Activated naive CD8-positive, alpha-beta T cell (primary cell): ENCODE results near the gene MRGPRX2.

Experiments used
- H3K27ac Mint-ChIP-seq: one replicate; pipeline ENCODE4 v1.8.0; 2021; ENCODE audit warnings: mixed read lengths
- H3K27me3 Mint-ChIP-seq: one replicate; pipeline ENCODE4 v1.8.0; 2021; ENCODE audit warnings: mixed read lengths
- H3K36me3 Mint-ChIP-seq: one replicate; pipeline ENCODE4 v1.8.0; 2021; ENCODE audit warnings: mixed read lengths
- H3K4me1 Mint-ChIP-seq: one replicate; pipeline ENCODE4 v1.8.0; 2021; ENCODE audit warnings: low read depth, mixed read lengths
- H3K4me3 Mint-ChIP-seq: one replicate; pipeline ENCODE4 v1.8.0; 2021; ENCODE audit warnings: mild to moderate bottlenecking, mixed read lengths
- H3K9me3 Mint-ChIP-seq: one replicate; pipeline ENCODE4 v1.8.0; 2021; ENCODE audit warnings: low read depth, mixed read lengths

MRGPRX2 gene

DNA sequence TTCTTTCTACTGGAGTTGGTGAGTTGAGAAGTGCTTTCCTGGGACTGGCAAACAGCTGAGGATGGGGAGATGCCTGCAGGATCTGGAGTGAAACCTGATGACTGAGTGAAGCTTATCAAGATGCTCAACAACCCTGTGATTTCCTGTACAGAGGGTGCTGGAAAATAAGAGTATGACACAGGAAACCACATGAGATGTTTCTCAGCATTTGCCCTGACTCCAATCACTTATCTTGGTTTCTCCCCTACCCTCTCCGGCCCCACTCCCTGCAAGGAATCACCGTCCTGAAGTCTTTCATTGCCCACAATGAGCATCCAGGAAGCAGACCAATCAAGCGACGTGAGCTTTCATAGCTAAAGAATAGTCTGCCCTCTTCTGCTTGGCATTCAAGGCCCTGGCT lies at the start of gene MRGPRX2:
MRGPRX2 (minus strand) TSS at position 89 of the 400 bp plus-strand sequence. CDS start 4,315 bp downstream, outside the sequence.
- Mint-ChIP-seq H3K36me3 (no peaks in the 10 kb centered on the region), H3K4me3 (no peak within 1 kb of the TSS), H3K4me1 (peaks cover 19% of the 10 kb centered on the region), H3K9me3 (no peaks in the 10 kb centered on the region), H3K27ac (no peak within 1 kb of the TSS), H3K27me3 (peaks cover 4% of the 10 kb centered on the region)

DNA sequence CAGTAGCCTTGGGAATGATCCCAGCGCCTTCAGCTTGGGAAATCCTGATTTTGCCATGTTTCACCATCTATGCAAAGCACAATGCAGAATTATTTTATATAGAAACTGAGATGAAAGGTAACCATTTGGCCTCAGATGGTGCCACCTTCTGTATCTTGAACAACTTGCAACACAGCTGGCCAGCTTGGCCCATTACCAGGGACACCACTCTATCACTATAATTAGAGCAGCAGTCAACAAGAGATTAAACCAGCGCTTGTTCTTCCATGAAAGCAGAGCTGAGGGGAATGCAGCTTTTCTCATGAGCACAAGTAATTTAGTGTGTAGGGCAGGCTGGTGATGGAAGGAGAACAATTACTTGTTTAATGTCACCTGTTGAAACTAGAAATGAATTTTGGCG lies 49.8 kb upstream of the MRGPRX2 start:
- Mint-ChIP-seq H3K4me3 (no peak overlapping the region), H3K36me3 (no peaks in the 10 kb centered on the region), H3K27ac (no peak overlapping the region), H3K27me3 (peaks cover 6% of the 10 kb centered on the region), H3K4me1 (no peaks in the 10 kb centered on the region), H3K9me3 (no peaks in the 10 kb centered on the region)

DNA sequence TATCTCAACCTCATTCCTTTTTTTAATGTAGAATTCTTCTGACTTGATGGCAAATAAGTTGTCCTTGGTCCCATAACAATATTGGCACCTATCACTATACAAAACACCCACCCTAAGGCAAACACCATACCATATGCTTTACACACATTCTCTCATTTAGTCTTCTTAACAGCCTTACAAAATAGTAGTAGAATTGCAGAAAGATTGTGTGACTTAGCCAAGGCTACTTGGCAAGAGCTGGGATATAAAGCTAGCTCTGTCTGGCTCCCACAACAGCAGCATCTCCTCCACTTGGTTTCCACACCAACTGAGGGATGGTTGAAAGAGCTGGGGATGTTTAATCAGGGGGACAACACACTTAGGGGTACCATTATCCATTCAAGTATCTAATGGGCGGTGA lies 46.6 kb upstream of the MRGPRX2 start:
- Mint-ChIP-seq H3K9me3 (no peaks in the 10 kb centered on the region), H3K27ac (no peak overlapping the region), H3K4me1 (no peaks in the 10 kb centered on the region), H3K27me3 (peaks cover 9% of the 10 kb centered on the region), H3K4me3 (no peak overlapping the region), H3K36me3 (no peaks in the 10 kb centered on the region)

DNA sequence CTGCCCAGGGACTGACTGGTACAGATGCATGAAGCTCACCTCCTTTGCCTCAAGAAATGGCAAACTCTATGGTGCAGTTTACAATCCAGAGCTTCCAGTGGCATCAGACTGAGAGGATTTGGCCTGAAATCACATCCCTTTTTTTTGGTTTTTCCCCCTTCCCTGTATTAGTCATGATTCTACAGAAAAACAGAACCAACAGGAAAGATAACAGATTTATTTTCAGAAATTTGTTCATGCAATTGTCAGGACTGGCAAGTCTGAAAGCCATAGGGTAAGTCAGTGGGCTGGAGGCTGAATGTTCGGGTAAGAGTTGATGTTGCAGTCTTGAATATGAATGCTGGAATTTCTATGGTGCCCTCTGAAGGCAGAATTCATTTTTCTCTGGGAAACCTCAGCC lies 44.5 kb upstream of the MRGPRX2 start:
- H3K9me3 Mint-ChIP-seq = no peaks in the 10 kb centered on the region
- H3K27me3 Mint-ChIP-seq = peaks cover 9% of the 10 kb centered on the region
- H3K4me3 Mint-ChIP-seq = no peak overlapping the region
- no peaks in the 10 kb centered on the region for H3K4me1 Mint-ChIP-seq
- H3K36me3 Mint-ChIP-seq = peaks cover 3% of the 10 kb centered on the region
- no peak overlapping the region for H3K27ac Mint-ChIP-seq

DNA sequence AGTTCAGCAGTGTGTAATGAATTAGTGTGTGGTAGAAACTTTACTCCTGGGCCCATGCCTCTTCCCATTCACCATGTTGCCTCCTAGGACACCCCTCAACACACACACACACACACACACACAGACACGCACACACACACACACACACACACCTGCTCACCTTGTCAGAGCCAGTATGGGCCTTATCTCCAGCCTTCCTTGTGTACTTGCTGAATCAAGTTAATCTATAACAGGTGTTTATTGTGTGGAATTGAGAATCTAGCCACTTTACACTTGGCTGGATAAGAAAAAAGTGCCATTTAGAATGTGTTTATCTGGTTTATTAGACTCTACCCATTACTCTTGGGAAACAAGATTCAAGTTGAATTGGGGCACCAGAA lies 42.0 kb upstream of the MRGPRX2 start:
- Mint-ChIP-seq H3K27ac (no peak overlapping the region), H3K4me1 (no peaks in the 10 kb centered on the region), H3K9me3 (no peaks in the 10 kb centered on the region), H3K36me3 (peaks cover 3% of the 10 kb centered on the region), H3K27me3 (peaks cover 6% of the 10 kb centered on the region), H3K4me3 (no peak overlapping the region)

DNA sequence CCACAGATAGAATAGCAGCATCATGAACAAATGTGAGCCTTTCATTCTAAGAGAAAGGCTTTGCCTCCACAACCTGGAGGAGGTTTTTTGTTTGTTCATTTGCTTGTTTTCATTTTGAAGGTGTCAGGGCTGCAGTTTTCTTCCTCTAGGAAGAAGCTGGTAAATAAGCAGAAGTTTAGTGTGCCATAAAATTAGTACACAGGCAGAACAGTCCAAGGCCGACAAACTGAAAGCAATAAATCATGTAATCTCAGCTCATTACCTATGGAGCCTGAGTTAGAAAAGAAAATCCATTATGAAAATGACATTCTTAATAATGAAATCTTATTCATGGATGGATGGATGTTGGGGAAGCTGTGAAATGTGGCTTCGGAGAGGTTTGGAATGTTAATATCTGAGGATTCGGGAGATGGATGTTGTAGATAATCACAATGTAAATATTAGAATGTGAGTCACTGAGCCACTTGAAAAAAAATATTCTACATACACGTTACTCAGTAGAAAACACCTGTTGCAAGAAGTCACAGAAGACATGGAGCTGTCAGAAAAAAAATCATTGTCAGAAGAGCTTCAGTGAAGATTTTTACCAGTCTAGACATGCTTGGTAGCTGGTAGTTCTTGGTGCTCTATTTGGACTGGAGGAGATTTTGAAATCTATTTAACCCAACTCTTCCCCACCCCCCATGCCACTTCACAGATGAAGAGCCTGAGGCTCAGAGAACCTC lies 41.4 kb upstream of the MRGPRX2 start:
- H3K36me3 Mint-ChIP-seq = peaks cover 3% of the 10 kb centered on the region
- no peak overlapping the region for H3K4me3 Mint-ChIP-seq
- no peaks in the 10 kb centered on the region for H3K4me1 Mint-ChIP-seq
- H3K9me3 Mint-ChIP-seq = no peaks in the 10 kb centered on the region
- H3K27ac Mint-ChIP-seq = no peak overlapping the region
- H3K27me3 Mint-ChIP-seq = peaks cover 7% of the 10 kb centered on the region

DNA sequence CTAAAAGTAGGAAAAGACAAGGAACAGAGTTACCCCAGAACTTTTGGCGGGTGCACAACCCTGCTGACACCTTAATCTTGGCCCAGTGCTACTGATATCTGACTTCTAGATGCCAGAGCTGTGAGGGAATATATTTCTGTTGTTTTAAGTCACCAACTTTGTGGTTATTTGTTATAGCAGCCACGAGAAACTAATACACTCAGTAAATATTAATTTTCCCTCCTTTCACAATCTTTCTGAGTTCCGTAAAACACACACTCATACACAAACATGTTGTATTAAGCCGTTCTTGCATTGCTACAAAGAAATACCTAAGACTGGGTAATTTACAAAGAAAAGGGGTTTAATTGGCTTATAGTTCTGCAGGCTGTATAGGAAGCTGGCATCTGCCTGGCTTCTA lies 40.4 kb upstream of the MRGPRX2 start:
- Mint-ChIP-seq H3K9me3 (no peaks in the 10 kb centered on the region), H3K4me1 (no peaks in the 10 kb centered on the region), H3K4me3 (no peak overlapping the region), H3K27ac (no peak overlapping the region), H3K36me3 (peaks cover 3% of the 10 kb centered on the region), H3K27me3 (peaks cover 7% of the 10 kb centered on the region)

DNA sequence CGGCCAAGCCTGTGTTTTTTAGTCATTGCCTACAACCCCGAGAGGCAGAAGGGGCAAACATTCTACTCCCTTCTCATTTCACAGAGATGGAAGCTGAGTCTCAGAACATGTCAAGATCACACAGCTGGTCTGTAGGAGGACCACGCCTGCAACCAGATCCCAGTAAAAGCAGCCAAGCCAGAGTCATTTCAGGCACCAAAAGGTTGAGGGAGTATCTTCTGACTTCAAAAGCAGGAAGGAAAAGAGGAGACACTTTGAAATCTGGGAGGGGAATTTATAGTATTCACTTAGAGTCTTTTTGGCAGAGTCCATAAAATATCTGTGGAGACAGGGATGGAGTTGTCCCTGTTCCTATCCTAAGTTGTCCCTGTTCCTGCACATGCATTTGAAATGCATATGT lies 38.6 kb upstream of the MRGPRX2 start:
- H3K27me3 Mint-ChIP-seq = peaks cover 7% of the 10 kb centered on the region
- H3K36me3 Mint-ChIP-seq = peaks cover 3% of the 10 kb centered on the region
- no peak overlapping the region for H3K27ac Mint-ChIP-seq

DNA sequence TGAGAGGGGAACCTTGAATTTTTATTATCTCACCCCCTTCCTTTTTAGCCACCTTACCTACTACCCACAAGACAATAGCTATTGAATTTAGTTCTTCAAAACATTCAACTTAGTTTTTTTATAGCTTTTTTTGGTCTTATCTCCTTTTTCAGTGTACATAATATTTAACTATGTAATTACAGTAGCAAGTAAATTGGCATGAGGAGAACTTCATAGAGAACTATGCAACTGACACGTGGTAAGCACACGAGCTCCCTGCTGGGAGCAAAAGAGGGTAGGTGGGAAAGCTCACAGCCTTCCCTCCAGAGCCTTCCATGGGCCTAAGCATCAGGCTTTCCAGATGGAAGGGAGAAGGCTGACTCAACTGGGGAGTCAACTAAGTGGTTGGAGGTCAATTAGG lies 34.3 kb upstream of the MRGPRX2 start:
- Mint-ChIP-seq H3K36me3 (no peaks in the 10 kb centered on the region), H3K4me1 (no peaks in the 10 kb centered on the region)

More for the DNA sequence above, 38.6 kb upstream of the MRGPRX2 start:
- Mint-ChIP-seq H3K4me3 (no peak overlapping the region), H3K4me1 (no peaks in the 10 kb centered on the region), H3K9me3 (no peaks in the 10 kb centered on the region)

DNA sequence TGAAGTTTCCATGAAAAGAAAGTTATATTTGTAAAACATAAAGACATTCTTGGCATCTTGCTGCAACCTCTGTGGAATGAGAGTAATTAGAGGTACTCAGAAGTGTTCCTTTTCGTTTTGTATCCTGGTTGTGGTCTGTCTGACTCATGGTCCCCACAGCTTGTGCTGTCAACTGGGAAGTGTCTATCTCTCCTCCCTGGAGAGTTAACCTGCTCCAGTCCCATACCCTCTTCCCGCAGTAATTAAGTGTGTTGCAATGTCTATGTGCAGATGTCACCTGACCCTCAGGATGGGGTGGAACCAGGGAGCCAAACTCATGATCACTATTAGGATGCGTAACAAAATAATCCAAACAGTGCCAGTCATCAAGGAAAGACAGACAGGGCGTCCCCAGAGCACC lies 33.5 kb upstream of the MRGPRX2 start:
- Mint-ChIP-seq H3K36me3 (no peaks in the 10 kb centered on the region), H3K4me3 (no peak overlapping the region), H3K4me1 (no peaks in the 10 kb centered on the region), H3K27me3 (peaks cover 14% of the 10 kb centered on the region), H3K27ac (no peak overlapping the region), H3K9me3 (no peaks in the 10 kb centered on the region)

More for the DNA sequence above, 34.3 kb upstream of the MRGPRX2 start:
- Mint-ChIP-seq H3K27me3 (peaks cover 11% of the 10 kb centered on the region), H3K27ac (no peak overlapping the region), H3K9me3 (no peaks in the 10 kb centered on the region), H3K4me3 (no peak overlapping the region)

DNA sequence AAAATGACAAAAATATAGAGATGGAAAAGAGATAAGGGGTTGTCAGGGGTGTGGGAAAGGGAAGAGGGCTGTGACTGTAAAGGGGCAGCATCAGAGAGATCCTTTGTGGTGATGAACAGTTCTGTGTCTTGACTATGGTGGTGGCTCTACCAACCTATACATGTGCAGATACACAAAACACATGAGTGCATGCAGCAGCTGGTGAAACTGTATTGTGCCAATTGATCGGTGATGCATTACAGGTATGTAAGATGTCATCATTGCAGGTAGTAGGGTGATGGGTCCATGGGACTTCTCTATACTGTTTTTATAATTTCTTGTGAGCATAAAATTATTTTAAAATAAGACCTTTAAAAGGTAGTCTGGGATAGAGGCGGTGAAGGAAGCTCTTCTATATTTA lies 32.3 kb upstream of the MRGPRX2 start:
- H3K9me3 Mint-ChIP-seq = no peaks in the 10 kb centered on the region
- H3K27ac Mint-ChIP-seq = no peak overlapping the region
- H3K27me3 Mint-ChIP-seq = peaks cover 14% of the 10 kb centered on the region
- H3K4me1 Mint-ChIP-seq = no peaks in the 10 kb centered on the region
- no peak overlapping the region for H3K4me3 Mint-ChIP-seq
- H3K36me3 Mint-ChIP-seq = no peaks in the 10 kb centered on the region

DNA sequence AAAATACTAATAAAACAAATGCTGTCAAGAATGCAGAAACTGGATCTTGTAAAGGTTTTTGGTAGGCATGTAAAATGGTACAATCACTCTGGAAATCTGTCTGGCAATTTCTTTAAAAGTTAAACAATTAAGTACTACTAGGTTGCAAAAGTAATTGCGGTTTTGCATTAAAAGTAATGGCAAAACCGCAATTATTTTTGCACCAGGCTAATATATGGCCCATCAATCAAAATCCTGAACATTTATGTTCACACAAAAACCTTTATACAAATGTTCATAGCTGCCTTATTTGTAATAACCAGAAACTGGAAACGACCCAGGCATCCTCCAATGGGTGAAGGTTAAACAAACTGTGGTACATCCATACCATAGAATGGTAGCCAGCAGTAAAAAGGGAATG lies 31.8 kb upstream of the MRGPRX2 start:
- H3K9me3 Mint-ChIP-seq = no peaks in the 10 kb centered on the region
- H3K4me3 Mint-ChIP-seq = no peak overlapping the region
- no peaks in the 10 kb centered on the region for H3K4me1 Mint-ChIP-seq
- H3K36me3 Mint-ChIP-seq = no peaks in the 10 kb centered on the region
- peaks cover 14% of the 10 kb centered on the region for H3K27me3 Mint-ChIP-seq
- no peak overlapping the region for H3K27ac Mint-ChIP-seq

DNA sequence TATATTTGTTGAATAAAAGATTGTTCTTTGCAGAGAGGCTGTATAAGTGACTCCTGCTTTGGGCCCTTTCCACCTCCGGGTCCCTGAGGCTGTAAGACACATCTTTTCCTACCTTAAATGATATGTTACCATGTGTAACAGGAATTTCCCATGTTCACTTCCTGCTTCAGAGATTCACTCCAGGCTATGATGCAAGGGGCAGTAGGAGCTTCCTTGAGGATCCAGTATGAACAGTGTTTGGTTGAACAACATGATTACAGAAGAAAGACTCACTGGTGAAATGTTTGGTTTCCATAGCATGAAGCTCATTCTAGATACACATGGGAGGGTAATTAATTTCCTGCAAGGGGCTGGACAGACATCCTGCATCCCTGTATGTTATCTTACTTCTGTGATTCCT lies 30.8 kb upstream of the MRGPRX2 start:
- H3K9me3 Mint-ChIP-seq = no peaks in the 10 kb centered on the region
- H3K4me3 Mint-ChIP-seq = no peak overlapping the region
- no peaks in the 10 kb centered on the region for H3K4me1 Mint-ChIP-seq
- H3K27me3 Mint-ChIP-seq = peaks cover 13% of the 10 kb centered on the region
- no peak overlapping the region for H3K27ac Mint-ChIP-seq
- H3K36me3 Mint-ChIP-seq = no peaks in the 10 kb centered on the region

DNA sequence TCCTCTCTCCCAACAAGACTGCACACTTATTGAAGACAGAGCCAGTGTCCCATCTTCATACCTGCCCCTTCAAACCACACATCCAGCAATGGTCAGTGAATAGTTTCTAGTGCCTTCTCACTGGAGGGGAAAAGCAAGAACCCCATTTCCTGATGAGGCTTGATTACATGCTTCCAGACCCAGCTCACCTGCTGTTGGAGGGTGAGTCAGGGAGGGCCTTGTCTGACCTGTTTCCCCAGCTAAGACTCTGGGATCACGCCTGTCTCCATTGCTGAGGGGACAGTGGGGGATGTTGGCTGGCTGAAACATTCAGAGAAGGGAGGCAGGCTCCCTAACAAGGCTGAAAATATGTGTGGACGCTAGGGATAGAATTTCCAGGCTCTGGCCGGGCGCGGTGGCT lies 28.9 kb upstream of the MRGPRX2 start:
- Mint-ChIP-seq H3K4me3 (no peak overlapping the region), H3K36me3 (no peaks in the 10 kb centered on the region), H3K9me3 (no peaks in the 10 kb centered on the region), H3K27me3 (peaks cover 13% of the 10 kb centered on the region), H3K27ac (no peak overlapping the region), H3K4me1 (no peaks in the 10 kb centered on the region)

DNA sequence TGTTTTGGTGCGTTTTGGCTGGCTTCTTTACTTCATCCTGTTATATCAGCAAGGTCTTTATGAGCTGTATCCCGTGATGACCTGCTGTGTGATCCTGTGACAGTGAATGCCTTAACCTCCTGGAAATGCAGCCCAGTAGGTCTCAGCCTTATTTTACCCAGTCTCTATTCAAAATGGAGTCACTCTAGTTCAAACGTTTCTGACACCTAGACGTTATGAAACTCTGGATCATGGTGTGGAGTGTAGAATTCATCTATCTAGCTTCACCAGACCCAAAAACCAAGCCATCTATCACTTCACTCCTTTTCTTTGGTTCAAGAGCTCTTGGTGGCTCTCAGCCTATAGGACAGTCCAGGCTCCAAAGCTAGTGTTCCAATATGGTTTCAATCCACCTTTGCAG lies 28.3 kb upstream of the MRGPRX2 start:
- no peak overlapping the region for H3K4me3 Mint-ChIP-seq
- H3K4me1 Mint-ChIP-seq = no peaks in the 10 kb centered on the region
- no peaks in the 10 kb centered on the region for H3K36me3 Mint-ChIP-seq
- H3K27ac Mint-ChIP-seq = no peak overlapping the region
- peaks cover 13% of the 10 kb centered on the region for H3K27me3 Mint-ChIP-seq
- no peaks in the 10 kb centered on the region for H3K9me3 Mint-ChIP-seq

DNA sequence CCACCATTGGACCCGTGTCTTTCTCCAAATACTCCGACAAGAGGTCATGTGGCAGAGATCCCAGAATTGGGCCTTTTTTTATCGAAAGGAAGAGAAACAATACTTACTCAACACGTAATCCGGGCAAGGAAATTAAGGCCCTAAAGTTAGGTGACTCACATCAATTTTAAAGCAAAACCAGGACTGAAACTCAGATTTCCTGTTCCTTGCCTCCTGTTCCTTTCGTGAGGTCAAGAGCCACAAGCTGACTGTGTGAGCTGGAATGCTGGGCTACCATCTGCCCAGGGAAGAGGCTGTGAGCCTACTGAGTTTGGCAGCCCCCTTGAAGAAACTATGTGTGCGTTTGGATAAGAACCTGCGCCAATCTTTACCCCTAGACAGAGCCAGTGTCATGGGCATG lies 27.1 kb upstream of the MRGPRX2 start:
- Mint-ChIP-seq H3K4me1 (no peaks in the 10 kb centered on the region), H3K9me3 (no peaks in the 10 kb centered on the region), H3K27me3 (peaks cover 10% of the 10 kb centered on the region), H3K36me3 (no peaks in the 10 kb centered on the region), H3K27ac (no peak overlapping the region), H3K4me3 (no peak overlapping the region)
